Activated gamma-delta T cell treated with Interleukin-2 at 50 U/mL for 16 hours (primary cell): Measurements from ENCODE around the gene PRKAR1B.
A peak's percentile ranks its signal among the peaks of the same experiment; 100 is the strongest.

Source experiments
- DNase-seq: peaks from one replicate; pipeline ENCODE4 v3.0.0-alpha.2; 2020

PRKAR1B gene

DNA sequence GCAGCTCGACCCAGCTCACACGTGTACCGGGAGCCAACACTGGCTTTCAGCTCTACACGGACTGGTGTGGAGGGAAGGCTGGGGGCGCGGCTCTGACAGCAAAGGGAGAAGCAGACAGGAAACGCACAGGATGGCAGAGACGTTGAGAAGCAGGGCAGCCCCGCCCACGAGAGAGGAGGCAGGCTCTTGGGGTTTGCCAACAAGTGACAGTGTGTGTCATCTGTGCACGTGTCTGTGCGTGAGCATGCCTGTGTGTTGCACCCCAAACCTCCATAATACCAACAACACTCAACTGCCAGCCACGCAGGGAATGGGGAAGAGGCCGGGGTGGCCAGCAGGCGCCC, 143.0 kb downstream of the PRKAR1B start:
- peak; percentile 86 for DNase-seq

DNA sequence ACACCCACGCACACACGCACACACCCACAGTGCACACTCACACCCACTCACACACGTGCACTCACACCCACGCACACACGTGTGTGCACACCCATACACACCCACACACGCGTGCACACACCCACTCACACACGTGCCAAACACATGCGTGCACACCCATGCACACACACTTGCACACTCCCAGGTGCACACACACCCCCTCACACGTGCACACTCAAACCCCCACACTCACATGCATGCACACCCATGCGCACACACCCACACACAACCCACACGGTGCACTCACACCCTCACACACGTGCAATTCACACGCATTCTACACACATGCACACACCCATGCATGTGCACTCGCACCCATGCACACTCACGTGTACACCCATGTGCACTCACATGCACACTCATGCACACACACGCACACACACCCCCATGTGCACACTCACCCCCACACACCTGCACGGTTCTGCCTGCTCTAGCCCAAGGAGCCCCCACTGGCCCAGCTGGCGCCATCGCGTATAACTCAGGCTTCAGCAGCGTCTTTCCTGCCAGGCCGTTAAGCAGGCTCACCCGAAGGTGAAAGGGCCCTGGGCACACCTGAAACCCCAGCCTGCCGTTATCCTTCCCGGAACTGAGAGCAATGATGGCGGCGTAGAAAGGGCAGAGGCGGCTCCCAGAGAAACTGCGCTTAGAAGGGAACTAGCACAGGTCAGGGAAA, 143.5 kb downstream of the PRKAR1B start:
- no peak for DNase-seq

DNA sequence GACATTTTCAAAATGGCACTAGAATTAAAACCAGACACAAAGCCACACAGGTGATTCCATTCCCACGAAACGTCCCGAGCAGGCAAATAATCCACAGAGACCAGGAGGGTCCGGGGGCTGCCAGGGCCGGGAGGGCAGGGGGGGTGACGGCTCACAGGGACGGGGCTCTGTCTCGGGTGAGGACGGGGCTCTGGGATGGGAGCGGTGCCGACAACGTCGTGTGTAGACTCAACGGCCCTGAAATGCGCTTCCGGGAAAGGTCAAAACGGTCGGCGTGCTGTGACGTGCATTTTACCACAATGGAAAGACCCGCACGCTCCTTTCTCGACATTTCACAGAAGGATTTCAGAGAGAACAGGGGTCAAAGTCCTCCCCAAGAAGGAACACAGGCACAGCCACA, 144.2 kb downstream of the PRKAR1B start:
- DNase-seq, result no peak

DNA sequence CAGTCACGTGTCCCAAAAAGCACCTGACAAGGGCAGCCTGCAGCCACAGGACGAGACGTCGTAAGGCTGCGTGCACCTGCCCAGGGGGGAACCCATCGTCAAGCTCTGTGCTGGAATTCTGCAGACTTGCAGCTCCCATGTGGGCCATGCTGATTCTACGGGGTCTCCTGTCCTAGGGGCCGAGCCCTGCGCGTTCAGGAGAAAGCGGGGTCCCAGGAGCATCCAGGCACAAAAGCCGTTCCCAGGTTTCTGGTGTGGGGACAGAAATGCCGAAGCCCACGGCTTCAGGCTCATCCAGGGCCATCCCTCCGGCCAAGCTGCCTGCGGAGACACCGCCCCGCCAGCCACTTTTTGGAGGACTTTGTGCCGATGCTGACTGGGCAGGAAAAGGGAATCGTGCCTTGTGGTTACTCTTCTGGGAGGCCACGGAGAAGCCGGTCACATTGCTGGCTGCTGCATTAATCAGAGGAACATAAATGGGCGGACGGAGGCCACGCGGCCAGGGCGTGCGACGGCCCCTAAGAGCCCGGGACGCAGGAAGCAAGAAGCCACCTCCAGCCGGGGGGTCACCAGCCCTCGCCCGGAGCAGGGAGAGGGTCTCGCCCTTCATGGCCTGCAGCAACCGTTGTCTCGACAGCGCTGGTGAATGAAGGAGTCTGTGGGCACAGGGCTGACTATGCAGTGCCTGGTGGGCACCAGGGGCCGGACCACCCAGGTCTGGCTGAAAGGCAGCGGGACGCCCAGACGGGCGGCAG, 144.8 kb downstream of the PRKAR1B start:
- no peak for DNase-seq

DNA sequence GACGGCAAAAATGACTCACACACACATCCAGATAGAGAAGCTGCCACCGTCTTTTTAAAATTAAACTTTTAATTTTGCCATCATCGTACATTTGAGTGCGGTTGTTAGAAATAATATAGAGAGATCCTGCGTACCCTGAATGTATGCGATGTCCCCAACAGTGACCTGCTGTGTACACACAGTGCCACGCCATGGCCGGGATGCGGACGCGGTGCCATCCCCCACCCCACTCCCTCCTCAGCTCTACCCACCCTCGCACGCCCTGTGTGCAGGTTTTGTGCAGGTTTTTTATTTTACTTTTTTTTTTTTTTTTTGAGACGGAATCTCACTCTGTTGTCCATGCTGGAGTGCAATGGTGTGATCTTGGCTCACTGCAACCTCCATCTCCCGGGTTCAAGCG, 148.7 kb downstream of the PRKAR1B start:
- no peak for DNase-seq

DNA sequence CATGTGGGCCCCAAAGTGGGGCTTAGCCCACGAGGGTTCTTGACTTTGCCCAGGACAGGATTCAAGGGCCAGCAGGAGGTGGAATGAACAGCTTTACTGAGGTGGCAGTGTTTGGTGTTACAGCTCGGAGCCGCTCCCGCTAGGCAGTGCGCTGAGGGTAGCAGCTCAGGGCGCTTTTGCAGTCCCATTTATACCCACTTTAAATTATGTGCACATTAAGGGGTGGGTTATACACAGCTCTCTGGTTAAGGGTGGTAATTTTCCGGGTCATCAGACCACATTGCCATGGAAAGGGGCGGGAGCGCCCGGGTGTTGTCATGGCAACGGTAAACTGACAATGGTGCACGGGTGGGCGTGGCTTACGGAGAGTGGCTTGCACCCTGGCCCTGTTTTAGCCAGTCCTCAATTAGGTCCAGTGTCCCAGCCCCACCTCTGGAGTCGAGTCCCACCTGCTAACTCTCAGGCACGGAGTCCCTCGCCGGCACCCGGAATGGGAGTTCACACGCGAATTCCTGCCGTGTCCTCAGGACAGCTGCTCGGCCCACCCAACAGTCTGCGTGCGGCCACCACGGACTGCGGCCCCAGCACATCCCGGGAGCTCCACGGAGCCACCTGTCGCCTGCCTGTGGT, 149.2 kb downstream of the PRKAR1B start:
- DNase-seq, result no peak

DNA sequence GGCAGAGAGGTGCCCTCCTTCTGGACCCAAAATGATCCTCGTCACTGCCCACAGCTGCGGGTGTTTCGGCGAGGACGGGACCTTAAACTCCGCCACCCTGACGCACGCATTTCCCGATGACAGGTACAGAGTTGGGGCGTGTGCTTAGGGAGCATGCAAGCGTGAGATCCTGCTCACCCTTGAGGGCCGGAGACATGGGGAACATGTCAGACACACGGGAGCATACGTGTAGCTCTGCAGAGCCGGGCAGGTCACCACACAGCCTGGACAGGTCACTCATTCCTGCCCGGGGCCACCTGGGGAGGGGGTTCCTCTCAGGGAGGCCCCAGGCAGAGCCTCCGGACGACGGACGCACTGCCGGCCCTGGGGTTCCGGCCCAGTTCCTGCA, 149.8 kb downstream of the PRKAR1B start:
- DNase-seq, result no peak

DNA sequence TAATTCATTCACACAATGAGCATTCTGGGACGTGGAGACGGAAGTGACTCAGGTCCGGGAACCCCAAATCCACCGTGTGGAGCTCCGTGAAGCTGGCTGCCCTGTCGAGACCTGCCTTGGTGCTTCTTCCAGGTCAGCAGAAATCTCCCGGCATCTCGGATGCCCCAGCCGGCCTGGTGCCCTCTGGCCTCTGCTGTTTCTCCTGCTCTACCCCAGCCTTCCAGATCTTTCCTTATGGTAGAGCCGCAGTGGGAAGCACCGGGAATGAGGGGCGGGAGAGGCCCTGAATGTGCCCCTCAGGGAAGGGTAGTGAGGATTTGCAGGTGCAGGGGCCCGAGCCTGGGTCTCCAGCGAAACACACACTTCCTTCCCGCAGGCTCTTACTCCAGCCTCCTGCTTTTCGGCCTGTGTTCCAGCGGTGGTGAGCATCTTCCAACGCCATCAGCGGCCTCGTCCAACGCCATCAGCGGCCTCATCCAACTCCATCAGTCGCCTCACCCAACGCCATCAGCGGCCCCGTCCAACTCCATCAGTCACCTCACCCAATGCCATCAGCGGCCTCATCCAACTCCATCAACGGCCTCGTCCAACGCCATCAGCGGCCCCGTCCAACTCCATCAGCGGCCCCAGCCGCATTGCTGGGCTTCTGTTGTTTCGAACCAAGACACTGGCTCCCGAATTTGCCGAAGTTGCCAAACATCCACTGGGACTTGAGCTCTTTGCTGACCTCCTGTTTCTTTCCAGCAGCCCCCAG, 150.4 kb downstream of the PRKAR1B start:
- no peak for DNase-seq

DNA sequence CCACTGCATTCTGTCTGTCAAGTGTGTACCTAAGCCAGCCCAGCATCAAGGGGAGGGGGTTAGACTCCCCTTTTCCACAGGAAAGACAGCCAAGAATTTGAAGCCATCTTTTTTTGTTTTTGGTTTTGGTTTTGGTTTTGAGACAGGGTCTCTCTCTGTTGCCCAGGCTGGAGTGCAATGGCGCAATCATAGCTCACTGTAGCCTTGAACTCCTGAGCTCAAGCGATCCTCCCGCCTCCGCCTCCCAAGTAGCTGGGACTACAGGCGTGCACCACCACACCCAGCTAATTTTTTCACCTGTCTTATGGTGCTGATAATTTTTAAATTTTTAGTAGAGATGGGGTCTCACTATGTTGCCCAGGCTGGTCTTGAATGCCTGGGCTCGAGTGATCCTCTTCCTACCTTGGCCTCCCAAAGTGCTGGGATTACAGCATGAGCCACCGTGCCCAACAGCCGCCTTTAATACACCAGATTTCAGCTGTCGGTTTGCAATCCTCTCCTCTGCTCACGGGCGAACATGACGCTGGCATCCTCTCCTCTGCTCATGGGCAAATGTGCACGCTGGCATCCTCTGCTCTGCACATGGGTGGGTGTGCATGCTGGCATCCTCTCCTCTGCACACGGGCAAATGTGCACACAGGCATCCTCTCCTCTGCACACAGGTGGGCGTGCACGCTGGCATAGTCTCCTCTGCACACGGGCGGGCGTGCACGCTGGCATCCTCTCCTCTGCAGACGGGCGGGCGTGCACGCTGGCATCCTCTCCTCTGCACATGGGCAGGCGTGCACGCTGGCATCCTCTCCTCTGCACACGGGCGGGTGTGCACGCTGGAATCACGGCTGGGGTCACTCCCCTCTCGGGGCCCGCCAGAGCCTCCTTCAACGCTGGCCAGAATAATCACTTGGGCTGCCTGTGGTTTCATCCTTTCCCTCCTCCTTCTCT, 151.4 kb downstream of the PRKAR1B start:
- no peak for DNase-seq

DNA sequence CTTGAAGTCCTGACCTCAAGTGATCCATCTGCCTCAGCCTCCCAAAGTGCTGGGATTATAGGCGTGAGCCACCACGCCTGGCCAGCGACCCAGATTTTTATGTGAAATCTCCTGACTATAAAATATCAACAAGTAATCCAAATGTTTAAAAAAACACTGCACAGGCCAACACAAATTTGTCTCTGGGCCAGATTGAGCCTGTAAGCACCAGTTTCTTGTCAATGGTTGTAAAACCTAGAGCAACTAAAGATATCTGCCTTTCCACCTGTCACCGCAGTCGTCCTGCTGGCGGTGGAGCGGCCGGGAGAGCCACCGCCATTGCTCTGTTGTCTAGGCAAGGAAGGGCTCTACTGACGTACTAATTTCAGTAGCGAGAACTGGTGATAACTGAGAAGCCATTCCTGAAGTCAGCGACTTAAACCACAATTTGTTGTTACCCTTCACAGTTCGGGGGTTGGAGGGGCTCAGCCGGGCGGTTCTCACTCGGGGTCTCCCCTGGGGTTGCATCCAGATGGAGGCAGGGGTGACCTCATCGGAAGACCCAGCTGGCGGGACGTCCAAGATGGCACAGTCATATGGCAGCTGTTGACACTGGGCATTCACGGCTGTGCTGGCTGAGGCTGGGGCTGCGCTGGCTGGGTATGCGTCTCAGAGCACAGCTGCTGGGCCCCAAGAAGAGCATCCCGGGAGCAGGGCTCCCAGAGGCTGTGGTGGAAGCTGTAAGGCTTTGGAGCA, 152.3 kb downstream of the PRKAR1B start:
- DNase-seq, result no peak

DNA sequence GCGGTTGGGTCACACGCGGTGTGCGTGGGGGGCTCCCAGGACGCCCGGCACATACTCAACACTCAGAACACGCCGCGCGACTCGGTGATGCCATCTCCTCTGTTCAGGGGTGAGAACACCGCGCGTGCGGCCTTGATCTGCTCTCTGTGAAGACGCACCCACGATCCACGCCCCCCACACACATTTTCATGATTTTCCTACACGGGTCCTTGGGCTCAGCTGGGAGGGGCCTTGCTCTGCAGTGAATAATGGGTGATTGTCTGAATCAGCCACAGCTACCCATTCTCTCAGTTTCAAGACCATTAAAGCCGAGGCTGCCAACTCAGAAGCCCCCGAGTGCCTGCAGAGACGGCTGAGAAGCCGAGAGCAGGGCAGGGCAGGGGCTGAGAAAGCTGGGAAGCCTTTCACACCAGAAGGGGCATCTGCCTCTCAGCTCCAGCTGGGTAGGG, 153.1 kb downstream of the PRKAR1B start:
- no peak for DNase-seq

DNA sequence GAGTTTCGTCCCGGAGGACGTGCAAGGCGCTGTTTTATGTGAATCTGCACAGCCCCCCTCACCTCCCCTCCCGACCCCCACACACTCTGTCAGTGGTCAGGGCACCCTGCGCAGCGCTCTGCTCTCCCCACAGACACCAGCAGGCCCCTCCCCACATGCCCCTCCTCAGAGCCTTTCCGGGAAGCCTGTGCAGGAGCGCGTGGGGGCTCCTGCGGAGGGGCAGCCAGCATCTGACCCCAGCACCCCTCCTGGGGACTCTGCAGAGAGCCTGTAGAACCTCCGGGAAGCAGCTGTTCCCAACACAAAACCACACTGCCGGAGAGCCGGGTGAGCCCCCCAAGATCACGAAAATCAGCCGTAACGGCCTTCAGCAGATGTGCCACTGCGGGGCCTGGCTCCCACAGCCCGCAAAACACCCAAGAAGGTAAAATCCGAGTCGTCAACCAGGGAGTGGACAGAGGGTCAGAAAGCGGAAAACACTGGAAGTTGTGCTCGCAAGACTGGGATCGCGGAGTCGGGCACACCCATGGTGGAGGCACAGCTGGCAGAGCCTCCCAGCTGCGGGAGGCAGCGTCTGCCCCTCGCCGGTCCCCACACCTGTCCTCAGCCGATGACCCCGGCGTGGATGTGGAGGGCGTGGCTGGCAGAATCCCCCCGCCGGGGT, 153.7 kb downstream of the PRKAR1B start:
- no peak for DNase-seq

DNA sequence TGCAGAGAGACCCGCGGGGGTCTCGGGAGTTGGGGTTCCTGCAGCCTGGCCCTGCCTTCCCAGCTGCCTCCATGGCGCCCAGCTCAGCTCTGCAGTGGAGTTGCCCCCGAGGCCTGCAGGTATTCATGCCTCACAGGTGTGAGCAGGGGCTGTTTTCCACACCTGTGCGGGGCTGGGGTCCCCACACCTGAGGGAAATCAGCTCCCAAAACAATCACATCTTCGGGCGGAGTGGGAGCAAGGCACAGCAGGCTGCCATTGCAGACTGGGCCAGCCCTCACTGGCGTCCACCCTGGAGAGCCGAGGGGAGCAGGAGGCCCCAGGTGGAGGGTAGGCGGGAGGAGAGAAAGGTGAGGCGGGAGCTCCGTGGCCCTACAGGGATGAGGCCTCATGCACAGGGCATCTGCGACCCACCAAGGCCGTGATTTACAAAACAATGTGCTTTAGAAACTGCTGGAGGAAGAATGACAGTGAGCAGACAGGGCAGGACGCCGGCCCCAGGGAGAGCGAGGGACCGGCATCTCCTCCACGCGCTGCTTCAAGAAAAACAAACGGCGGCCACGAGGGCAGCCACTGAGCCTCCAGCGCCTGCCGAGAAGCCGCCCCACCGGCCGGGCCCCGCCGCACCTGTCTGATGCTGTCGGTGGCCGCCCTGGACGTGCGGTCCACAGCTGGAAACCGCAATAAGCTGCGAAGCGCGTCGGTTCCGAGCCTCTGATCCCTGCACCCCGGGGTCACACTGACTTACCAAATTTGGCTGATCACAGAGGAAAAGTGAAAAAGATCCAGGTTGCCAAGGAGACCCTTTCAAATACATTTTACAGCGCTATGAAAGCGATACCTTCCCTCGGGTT, 154.4 kb downstream of the PRKAR1B start:
- no peak for DNase-seq

DNA sequence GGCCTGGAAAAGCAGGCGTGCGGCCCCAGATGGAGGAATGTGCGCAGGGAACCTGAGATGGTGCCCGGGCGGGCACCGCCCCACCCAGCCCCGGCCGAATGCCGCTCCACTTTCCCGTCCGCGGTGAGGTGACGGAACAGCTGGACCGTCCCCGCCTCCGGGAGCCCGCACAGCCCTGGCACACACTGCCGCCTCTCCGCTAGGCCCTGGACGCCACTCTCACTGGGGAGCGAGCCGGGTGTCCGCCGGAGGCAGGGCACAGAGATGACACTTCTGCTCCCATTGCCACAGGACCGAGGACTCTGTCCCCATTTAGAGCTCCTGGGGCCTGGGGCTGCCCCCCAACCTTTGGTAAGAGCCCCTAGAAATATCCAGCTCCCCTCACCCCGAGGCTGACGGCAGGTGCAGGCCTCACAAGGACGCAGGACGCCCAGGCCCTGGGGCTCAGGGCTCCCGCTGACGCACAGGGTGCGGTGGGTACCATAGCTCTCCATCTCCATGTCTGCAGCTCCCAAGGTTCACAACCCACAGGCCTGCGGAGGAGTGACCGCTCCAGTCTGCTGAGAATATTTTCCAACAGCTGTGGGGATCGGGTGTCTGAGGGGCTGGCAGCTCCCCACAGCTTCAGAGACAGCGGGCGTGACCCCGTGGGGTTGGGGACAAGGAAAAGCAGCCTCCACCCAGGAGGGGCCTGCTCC, 155.2 kb downstream of the PRKAR1B start:
- DNase-seq, result no peak

DNA sequence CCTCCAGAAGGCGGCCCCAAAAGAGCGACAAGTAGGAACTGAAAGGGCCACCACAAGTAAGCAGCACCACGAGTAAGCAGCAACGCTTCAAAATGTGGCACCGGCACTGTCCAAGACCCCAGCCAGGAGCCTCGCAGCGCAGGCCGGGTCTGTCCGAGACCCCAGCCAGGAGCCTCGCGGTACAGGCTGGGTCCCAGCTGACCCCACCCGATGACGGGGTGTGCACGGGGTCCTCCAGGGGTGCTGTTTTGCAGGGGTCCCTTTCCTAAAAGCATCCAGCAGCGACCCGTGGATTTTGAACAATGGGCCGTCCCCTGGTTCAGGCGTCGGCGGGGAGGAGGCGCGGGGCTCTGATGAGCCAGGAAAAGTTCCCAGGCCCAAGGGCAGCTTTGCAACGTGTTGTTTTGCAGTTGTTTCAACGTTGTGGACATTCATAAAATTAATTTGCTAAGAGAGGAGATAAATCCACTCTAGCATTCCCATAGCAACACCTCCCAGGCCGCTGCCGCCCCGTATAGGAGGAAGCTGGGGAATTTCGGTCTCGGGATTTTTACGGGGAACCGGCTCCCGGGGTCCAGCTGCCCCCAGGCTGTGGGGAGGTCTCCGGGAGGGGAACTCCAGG, 155.9 kb downstream of the PRKAR1B start:
- no peak for DNase-seq

DNA sequence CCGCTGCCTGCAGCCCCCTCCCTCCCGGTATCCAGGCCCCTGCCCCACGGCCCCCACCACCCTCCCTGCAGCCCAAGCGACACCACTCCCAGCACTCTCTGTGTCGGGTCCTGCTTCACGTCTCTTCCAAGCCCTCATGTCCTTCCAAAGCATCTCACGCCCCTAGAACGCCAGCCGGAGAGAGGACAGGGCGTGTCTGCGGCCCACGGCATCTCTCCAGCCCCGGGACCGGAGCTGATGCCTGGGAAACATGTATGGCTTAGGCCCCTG, 156.3 kb downstream of the PRKAR1B start:
- no peak for DNase-seq

DNA sequence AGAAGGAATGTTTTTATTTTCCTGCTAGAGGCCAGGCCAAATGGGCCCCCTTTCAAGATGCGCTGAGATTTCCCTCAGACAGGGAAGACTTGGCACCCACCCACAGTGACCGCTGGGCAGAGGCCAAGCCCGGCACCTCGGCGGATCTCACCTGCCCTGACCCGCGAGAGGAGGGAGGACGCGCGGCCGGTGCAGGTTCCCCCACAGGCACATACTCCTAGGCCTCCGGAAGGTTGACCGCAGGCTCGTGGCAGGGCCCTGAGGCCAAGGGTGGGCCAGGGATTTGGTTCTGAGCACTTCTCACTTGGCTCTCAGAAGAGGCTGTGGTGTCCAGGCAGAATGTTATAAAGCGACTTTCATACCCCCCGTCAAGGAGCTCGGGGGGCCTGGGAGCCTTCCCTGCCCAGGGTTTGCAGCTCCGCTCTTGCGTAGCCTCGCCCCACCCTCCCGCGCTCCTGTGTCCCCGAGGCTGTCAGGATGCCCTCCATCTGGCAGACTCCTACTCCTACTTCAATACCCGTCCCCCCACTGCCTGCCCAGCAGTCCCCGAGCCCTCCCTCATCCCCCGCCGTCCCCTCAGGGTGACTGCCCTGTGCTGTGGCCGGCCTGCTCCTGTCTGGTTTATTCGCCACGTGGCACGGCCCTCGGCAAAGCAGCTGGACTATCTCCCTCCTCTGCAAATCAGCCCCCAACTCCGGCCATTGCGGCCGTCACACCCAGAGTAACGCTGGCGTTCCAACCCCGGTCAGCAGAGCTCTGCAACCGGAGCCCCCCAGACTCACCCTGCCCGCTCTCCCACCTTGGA, 156.9 kb downstream of the PRKAR1B start:
- DNase-seq, result no peak
